HG02981 (cell line): Measurements from ENCODE around the gene GNG12.

Experiments
- ATAC-seq: cut with Tn5 transposase; IDR thresholded peaks from one replicate; pipeline ENCODE4 v1.9.1; 2021; ENCODE audit warnings: mild to moderate bottlenecking, moderate library complexity; ENCODE audit not compliant: unreplicated experiment

The GNG12 gene

GRCh38 chr1:67686267-67687197, 146.7 kb downstream of the GNG12 start:
- ATAC-seq, result peak; percentile 20

- peak; percentile 10 for ATAC-seq
Measured at GRCh38 chr1:67685558-67686266, 147.6 kb downstream of the GNG12 start.

- ATAC-seq, result peak; percentile 86
Measured at GRCh38 chr1:67685067-67685557, 148.2 kb downstream of the GNG12 start, which contains the start of gene GADD45A. Gene GADD45A, plus strand, starts transcription at chr1:67685201. Its CDS starts 294 bp downstream, at chr1:67685495.

GRCh38 chr1:67684526-67685066, 148.7 kb downstream of the GNG12 start:
- no peak for ATAC-seq

GRCh38 chr1:67683766-67684525, 149.3 kb downstream of the GNG12 start:
- ATAC-seq, result no peak

- ATAC-seq, result no peak
Measured at GRCh38 chr1:67683316-67683715, 150.0 kb downstream of the GNG12 start.

GRCh38 chr1:67682659-67683197, 150.5 kb downstream of the GNG12 start:
- no peak for ATAC-seq

GRCh38 chr1:67680486-67680885, 152.8 kb downstream of the GNG12 start:
- no peak for ATAC-seq

GRCh38 chr1:67679691-67680090, 153.6 kb downstream of the GNG12 start:
- no peak for ATAC-seq

GRCh38 chr1:67677930-67678329, 155.3 kb downstream of the GNG12 start:
- no peak for ATAC-seq

GRCh38 chr1:67677408-67677807, 155.9 kb downstream of the GNG12 start:
- ATAC-seq, result no peak

- no peak for ATAC-seq
Measured at GRCh38 chr1:67676946-67677345, 156.3 kb downstream of the GNG12 start.

- no peak for ATAC-seq
Measured at GRCh38 chr1:67676287-67676686, 157.0 kb downstream of the GNG12 start.

GRCh38 chr1:67675800-67676199, 157.5 kb downstream of the GNG12 start:
- ATAC-seq, result peak; percentile 66

GRCh38 chr1:67674260-67675011, 158.8 kb downstream of the GNG12 start:
- ATAC-seq, result no peak

- no peak for ATAC-seq
Measured at GRCh38 chr1:67673468-67674201, 159.6 kb downstream of the GNG12 start.

- no peak for ATAC-seq
Measured at GRCh38 chr1:67672260-67672803, 160.9 kb downstream of the GNG12 start.

GRCh38 chr1:67668660-67669059, 164.6 kb downstream of the GNG12 start:
- no peak for ATAC-seq

GRCh38 chr1:67666636-67667035, 166.6 kb downstream of the GNG12 start:
- ATAC-seq, result no peak
